RPMI7951 (cell line): ENCODE measurements around the gene CEACAM18. TPM values are rescaled to one million over a fixed set of nuclear protein-coding genes. Genes with fewer than 3 reads are reported as not detected.
A peak's percentile ranks its signal among the peaks of the same experiment; 100 is the strongest.
"Not testable (repeated sequence)": the region's sequence is repeated elsewhere in the genome, so short reads cannot be mapped to it uniquely, and the experiment has no call there.

Experiments
- DNase-seq: peaks from one replicate; pipeline ENCODE4 v3.0.0-alpha.2; 2012; ENCODE audit warnings: low read depth
- total RNA-seq: library from RNA; depleted of rRNA; stranded (reverse); fragments of >200 nt; shearing (Covaris generic); gene quantifications from 2 replicates; pipeline ENCODE4 v1.2.3, GENCODE V29; 2014; rRNA removed

The CEACAM18 gene
- total RNA-seq: not detected in 2 replicates

- no peak for DNase-seq
These were observed at the start of gene CEACAM18 for GRCh38 chr19:51478381-51479234. Gene CEACAM18 (plus strand): TSS chr19:51478539.

GRCh38 chr19:51430221-51430620 lies 48.1 kb upstream of the CEACAM18 start:
- DNase-seq: no peak

DNA sequence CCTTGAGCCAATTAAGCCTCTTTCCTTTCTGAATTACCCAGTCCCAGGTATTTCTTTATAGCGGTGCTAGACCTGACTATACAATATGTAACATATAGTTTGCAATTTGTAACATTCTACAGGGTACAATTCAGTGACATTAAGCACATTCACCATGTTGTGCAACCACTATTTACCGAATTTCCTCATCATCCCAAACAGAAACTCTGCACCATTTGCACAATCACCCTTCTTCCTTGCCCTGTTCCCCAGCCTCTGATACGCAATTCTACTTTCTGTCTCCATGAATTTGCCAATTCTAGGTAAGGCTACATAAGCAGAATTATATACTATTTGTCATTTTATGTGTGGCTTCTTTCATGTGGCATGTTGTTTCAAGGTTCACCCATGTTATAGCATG lies 47.2 kb upstream of the CEACAM18 start:
- no peak for DNase-seq

- DNase-seq: no peak
These were observed 45.3 kb upstream of the CEACAM18 start for GRCh38 chr19:51433043-51433442.

- DNase-seq: no peak
These were observed 43.9 kb upstream of the CEACAM18 start for GRCh38 chr19:51434456-51434855.

DNA sequence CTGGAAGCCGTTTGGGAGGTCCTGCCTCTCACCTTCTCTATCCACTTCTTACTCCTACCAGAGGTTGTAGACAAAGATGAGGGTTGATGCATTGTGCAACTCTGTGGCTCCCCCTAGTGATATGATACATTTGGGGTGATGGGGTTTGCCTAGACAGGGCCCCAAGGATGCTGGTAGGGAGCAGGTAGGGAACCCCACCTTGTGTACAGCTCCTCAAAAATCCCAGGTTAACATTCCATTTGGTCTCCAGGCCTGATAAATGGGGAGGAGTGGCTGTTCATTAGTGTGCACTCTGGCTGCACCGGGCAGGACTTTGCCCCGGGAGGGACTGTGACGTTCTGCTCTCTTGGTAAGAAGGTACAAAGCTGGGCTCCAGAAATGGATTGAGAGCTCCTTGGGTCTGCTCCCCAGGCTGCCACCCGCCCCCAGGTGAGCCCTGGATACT lies 39.3 kb upstream of the CEACAM18 start:
- DNase-seq: no peak

- no peak for DNase-seq
These were observed 38.3 kb upstream of the CEACAM18 start for GRCh38 chr19:51440052-51440451.

- peak; percentile 49 for DNase-seq
These were observed 37.4 kb upstream of the CEACAM18 start for GRCh38 chr19:51440846-51441409.

- peak; percentile 63 for DNase-seq
These were observed 36.6 kb upstream of the CEACAM18 start for GRCh38 chr19:51441410-51442390.

DNA sequence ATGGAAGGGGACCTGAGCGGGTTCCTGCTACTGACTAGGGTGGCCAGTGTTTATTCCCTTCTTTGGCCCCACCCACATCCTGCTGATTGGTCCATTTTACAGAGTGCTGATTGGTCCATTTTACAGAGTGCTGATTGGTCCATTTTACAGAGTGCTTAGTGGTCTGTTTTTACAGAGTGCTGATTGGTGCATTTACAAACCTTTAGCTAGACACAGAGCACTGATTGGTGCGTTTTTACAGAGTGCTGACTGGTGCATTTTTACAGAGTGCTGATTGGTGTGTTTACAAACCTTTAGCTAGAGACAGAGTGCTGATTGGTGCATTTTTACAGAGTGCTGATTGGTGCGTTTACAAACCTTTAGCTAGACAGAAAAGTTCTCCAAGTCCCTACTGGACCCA lies 30.8 kb upstream of the CEACAM18 start:
- not testable (repeated sequence) for DNase-seq

- no peak for DNase-seq
These were observed 30.3 kb upstream of the CEACAM18 start for GRCh38 chr19:51448011-51448410.

DNA sequence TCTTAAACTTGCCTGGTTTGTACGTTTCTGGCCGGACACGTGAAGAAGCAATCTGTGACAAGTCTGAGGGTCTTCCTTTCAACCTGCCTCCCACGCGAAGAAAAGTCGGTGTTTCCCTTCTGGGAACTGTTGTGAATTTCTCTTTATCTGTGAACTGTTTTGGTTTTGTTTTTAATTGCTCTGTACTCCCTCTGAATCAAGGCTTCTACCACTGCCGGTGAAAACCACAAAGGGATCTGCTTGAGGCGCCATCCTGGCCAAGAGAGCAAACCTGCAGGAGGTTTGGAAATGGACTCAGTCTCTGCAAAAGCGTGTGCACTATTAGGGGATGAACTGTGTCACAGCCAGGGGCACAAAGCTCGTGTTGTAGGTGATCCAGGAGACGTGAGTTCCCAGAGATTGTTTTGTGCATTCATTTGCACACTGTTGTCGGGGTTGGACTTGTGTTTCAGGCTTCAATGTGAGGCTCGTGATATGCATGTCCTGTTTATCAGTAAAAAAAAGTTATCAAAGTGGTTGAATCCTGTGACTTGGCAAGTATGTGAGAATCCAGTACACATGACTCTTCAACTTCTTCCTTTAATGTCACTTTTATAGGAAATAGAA lies 29.8 kb upstream of the CEACAM18 start:
- peak; percentile 11 for DNase-seq

GRCh38 chr19:51450730-51451307 lies 27.5 kb upstream of the CEACAM18 start:
- no peak for DNase-seq

GRCh38 chr19:51456541-51457290 lies 21.6 kb upstream of the CEACAM18 start:
- no peak for DNase-seq

DNA sequence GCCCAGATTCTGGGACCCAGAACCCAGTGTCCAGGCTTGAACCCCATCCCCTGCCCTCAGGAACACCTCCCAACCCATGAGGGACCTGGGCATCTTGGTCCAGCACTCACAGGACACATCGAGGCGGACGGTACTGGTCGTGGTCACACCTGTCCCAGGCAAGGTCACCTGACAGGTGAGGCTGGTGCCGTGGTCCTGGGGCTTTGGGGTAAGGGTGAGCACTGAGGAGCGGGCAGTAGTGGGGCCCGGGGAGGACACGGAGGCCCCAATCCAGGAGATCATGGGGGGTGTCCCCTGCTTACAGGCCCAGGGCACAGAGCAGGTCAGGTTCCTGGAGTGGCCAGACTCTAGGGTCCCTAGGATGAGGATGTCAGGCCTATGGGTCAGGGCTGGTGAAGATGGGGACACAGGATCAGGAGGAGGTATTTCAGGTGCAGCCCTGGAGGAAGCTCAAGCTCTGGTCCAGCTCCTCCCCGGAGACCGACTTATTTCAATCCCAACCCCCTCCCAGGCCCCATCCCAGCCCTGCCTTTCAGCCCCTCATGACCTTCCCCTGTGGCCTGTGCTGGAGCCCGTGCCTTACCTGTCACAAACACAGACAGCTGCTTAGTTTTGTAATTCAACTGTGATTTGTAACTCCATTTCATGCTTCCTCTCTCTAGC lies 20.9 kb upstream of the CEACAM18 start:
- DNase-seq: no peak

- no peak for DNase-seq
These were observed 20.2 kb upstream of the CEACAM18 start, which contains the start of gene SIGLEC8 for GRCh38 chr19:51458051-51458645. Gene SIGLEC8 (minus strand): TSS chr19:51458454. CDS start chr19:51458387, 67 bp downstream.

DNA sequence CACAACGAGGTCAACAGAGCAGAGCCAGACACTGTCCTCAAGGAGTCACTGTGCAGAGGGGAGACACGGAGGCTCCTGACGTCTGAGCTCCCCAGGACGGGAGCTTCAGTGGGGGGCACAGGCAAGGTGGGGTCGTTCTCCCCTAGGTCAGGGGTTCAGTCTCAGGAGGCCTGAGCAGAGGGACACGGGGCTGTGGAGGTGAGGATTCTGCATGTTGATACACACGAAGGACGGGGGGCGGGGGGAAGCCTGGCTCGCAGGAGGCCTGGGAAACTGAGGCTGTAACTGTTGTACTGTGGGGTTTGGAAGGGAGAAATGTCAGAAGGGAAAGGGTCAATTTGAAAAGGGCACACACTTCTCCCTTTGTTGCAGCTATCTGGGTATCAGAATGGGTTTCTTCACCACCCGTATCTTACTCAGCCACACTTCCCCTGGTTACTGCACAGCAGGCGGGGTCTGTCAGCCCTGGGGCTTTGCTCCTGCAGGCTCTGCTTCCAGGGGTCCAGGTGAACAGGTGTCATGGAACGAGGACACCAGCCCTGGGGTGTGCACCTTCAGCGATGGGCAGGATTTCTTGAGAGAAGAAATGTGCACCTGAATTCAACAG lies 19.3 kb upstream of the CEACAM18 start:
- DNase-seq: no peak

DNA sequence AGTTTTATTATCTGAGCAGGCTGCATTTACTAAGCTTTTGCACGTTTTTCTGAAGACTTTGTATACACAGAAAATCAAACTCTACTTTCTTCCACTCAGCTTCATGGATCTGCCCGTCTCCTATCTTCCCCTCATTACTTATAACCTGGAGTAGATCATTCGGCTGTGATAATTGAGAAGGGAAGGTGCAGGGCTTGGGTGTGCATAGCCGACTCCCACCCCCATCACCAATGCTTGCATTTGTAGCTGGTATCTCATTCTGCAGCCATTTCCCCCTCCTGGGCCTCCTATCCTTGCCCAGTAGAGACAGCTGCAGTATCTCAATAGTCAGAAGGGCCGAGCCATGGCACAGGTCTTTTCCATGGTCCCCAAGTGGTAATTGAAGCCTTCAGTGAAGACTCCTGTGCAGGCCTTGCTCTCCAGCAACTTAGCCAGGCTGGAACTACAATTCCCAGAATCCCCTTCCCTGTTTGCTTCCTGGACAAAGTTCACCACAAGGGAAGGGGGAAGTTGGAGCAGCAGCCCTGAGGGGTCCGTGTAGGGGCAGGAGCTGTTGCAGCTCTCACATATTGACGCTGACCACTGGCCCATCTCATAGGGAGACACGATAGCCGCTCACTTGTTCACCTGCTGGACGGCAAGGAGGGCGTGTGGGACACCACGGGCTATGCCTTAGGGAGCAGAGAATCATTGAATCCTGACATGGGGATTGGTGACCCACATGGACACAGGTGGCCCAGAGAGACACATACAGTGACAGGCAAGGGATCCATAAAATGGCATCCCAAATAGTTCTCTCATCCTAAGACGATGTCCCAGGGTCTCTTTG lies 18.0 kb upstream of the CEACAM18 start:
- DNase-seq: no peak
